Keratinocyte (primary cell): ENCODE results near the gene RYR2. TPM values are rescaled to one million over a fixed set of nuclear protein-coding genes. Genes with fewer than 3 reads are reported as not detected.
A peak's percentile ranks its signal among the peaks of the same experiment; 100 is the strongest.

Source experiments
- DNase-seq: peaks from one replicate; pipeline ENCODE4 v3.0.0-alpha.2; 2011; ENCODE audit warnings: low read depth, missing footprints, low spot score
- FAIRE-seq: peaks from 2 replicates; lab custom pipeline; 2011; peaks lifted over from hg19 to GRCh38; lab: Jason Lieb, UNC
- H2AFZ ChIP-seq: 2 replicates; pipeline ENCODE4 v1.6.0; 2012; ENCODE audit warnings: low read length, control low read depth, inconsistent platforms; ENCODE audit not compliant: control insufficient read depth
- H3K27ac ChIP-seq: 2 replicates; pipeline ENCODE4 v1.5.1; 2011; ENCODE audit warnings: low read length; ENCODE audit not compliant: control insufficient read depth, insufficient read depth
- H3K27me3 ChIP-seq: 3 replicates; pipeline ENCODE4 v1.6.0; 2011; ENCODE audit warnings: low read length; ENCODE audit not compliant: control insufficient read depth, insufficient read depth; ENCODE audit errors: extremely low read depth
- H3K36me3 ChIP-seq, 2 experiments: 2 replicates in 1 of 2; 3 replicates in 1 of 2; pipeline ENCODE4 v1.5.1; 2011; ENCODE audit warnings: low read length in 2 of 2, mild to moderate bottlenecking in 1 of 2; ENCODE audit not compliant: control insufficient read depth in 2 of 2, insufficient read depth in 2 of 2; ENCODE audit errors: extremely low read depth in 1 of 2
- H3K4me1 ChIP-seq: 3 replicates; pipeline ENCODE4 v1.5.1; 2011; ENCODE audit warnings: low read length; ENCODE audit not compliant: control insufficient read depth, insufficient read depth; ENCODE audit errors: extremely low read depth
- H3K4me2 ChIP-seq: 3 replicates; pipeline ENCODE4 v1.6.0; 2011; ENCODE audit warnings: low read depth, low read length; ENCODE audit not compliant: control insufficient read depth, insufficient read depth; ENCODE audit errors: extremely low read depth
- H3K4me3 ChIP-seq, 3 experiments: fragments of 200-600 bp in 1 of 3; sonication (generic) in 1 of 3; 2 replicates in 2 of 3; 3 replicates in 1 of 3; pipeline ENCODE4 v1.5.1; 2011 to 2016; ENCODE audit warnings: low read length in 3 of 3, mild to moderate bottlenecking in 3 of 3, control low read depth in 2 of 3, inconsistent platforms in 1 of 3, low read depth in 1 of 3, mixed read lengths in 1 of 3, mixed run types in 1 of 3, moderate library complexity in 1 of 3; ENCODE audit not compliant: control insufficient read depth in 2 of 3, insufficient read depth in 2 of 3; ENCODE audit errors: extremely low read depth in 1 of 3
- H3K79me2 ChIP-seq: 2 replicates; pipeline ENCODE4 v1.6.0; 2012; ENCODE audit warnings: low read length; ENCODE audit not compliant: control insufficient read depth, insufficient read depth
- H3K9ac ChIP-seq: 3 replicates; pipeline ENCODE4 v1.6.0; 2011; ENCODE audit warnings: low read length; ENCODE audit not compliant: control insufficient read depth, insufficient read depth; ENCODE audit errors: extremely low read depth
- H3K9me1 ChIP-seq: 3 replicates; pipeline ENCODE4 v1.6.0; 2011; ENCODE audit warnings: low read length; ENCODE audit not compliant: control insufficient read depth, insufficient read depth; ENCODE audit errors: extremely low read depth
- H3K9me3 ChIP-seq: 2 replicates; pipeline ENCODE4 v1.5.1; 2012; ENCODE audit warnings: low read depth, low read length; ENCODE audit not compliant: control insufficient read depth
- H4K20me1 ChIP-seq: 3 replicates; pipeline ENCODE4 v1.6.0; 2011; ENCODE audit warnings: low read length; ENCODE audit not compliant: control insufficient read depth, insufficient read depth; ENCODE audit errors: extremely low read depth
- CTCF ChIP-seq, 3 experiments: IDR thresholded peaks in 1 of 3; conservative IDR thresholded peaks in 1 of 3; optimal IDR thresholded peaks in 1 of 3; 2 replicates in 2 of 3; 3 replicates in 1 of 3; pipeline versions ENCODE3 to v1.5.1; 2011; ENCODE audit warnings: low read length in 3 of 3, mild to moderate bottlenecking in 3 of 3, moderate library complexity in 2 of 3, control low read depth in 1 of 3, inconsistent platforms in 1 of 3; ENCODE audit not compliant: insufficient read depth in 2 of 3; ENCODE audit errors: extremely low read depth in 1 of 3
- EZH2 ChIP-seq: IDR thresholded peaks from one replicate; pipeline ENCODE4 v1.6.1; 2012; ENCODE audit warnings: inconsistent platforms, mild to moderate bottlenecking, low read length, moderate library complexity
- dilution Hi-C: fragments of 300-500 bp; cut with MboI; formaldehyde crosslinking; loops from one replicate; pipeline ENCODE4 v1.7.0; 2020; ENCODE audit warnings: low sequenced_read_pairs; ENCODE audit not compliant: extremely low pct_ligation_motif_present
- polyA plus RNA-seq, 5 experiments: library from polyadenylated mRNA; depleted of rRNA in 3 of 5; stranded (reverse) in 3 of 5; stranded (forward) in 1 of 5; unstranded in 1 of 5; fragments of >200 nt; gene quantifications; 1 replicate in 1 of 5; 2 replicates in 3 of 5; 3 replicates in 1 of 5; pipeline versions ENCODE4 v1.2.1 to v1.2.3, GENCODE V29; 2011 to 2012; ENCODE audit warnings: missing spikeins in 2 of 5, low read depth in 1 of 5, low replicate concordance in 1 of 5
- small RNA-seq, 3 experiments: library from RNA; depleted of rRNA; stranded (forward); fragments of <200 nt; gene quantifications; one replicate each; pipeline ENCODE3, GENCODE V24; 2012; ENCODE audit warnings: low read depth in 3 of 3, low replicate concordance in 1 of 3; ENCODE audit not compliant: insufficient read length in 3 of 3

RYR2 gene
- polyA plus RNA-seq, 1 donor (not counting 4 experiments of a cell fraction or from before 2014, with no cell fraction given): 0.05 TPM

GRCh38 chr1:237878406-237878805 lies 836.4 kb downstream of the RYR2 start:
- FAIRE-seq (no peak), DNase-seq (no peak)
- TF ChIP-seq CTCF (optimal IDR thresholded peaks at IDR 0.05 in 1 of 3, IDR thresholded peaks at IDR 0.05 in 1 of 3, conservative IDR thresholded peaks at IDR 0.05 in 1 of 3; ENCODE audit: extremely low read depth in 1 of 3, insufficient read depth in 2 of 3, low read length in 3 of 3): no peak
- TF ChIP-seq EZH2: no peak

GRCh38 chr1:237879195-237879594 lies 837.2 kb downstream of the RYR2 start:
- H3K27me3 ChIP-seq: no peaks in the 10 kb centered on the region
- H3K4me1 ChIP-seq: peaks cover 24% of the 10 kb centered on the region
- FAIRE-seq: peak; percentile 88
- H3K27ac ChIP-seq: peak overlapping the region; percentile 60
- no peaks in the 10 kb centered on the region for H3K9me1 ChIP-seq
- no peak overlapping the region for H3K4me3 ChIP-seq
- no peaks in the 10 kb centered on the region for H4K20me1 ChIP-seq
- no peaks in the 10 kb centered on the region for H3K36me3 ChIP-seq
- no peak overlapping the region for H2AFZ ChIP-seq
- dilution Hi-C loops: no loop called here
- TF ChIP-seq EZH2: no peak
- TF ChIP-seq CTCF (optimal IDR thresholded peaks at IDR 0.05 in 1 of 3, IDR thresholded peaks at IDR 0.05 in 1 of 3, conservative IDR thresholded peaks at IDR 0.05 in 1 of 3; ENCODE audit: extremely low read depth in 1 of 3, insufficient read depth in 2 of 3, low read length in 3 of 3): no peak
- H3K4me2 ChIP-seq: peak overlapping the region; percentile 49
- DNase-seq: peak; percentile 83
- H3K9ac ChIP-seq: peak overlapping the region; percentile 29
- H3K79me2 ChIP-seq: no peaks in the 10 kb centered on the region
- H3K9me3 ChIP-seq: no peaks in the 10 kb centered on the region

More at GRCh38 chr1:237878406-237878805, 836.4 kb downstream of the RYR2 start:
- H3K4me3 ChIP-seq: no peak overlapping the region
- no peaks in the 10 kb centered on the region for H3K79me2 ChIP-seq
- H3K9ac ChIP-seq: no peak overlapping the region
- peaks cover 28% of the 10 kb centered on the region for H3K4me1 ChIP-seq
- no peak overlapping the region for H3K4me2 ChIP-seq
- H3K27ac ChIP-seq: peak overlapping the region; percentile 47
- dilution Hi-C loops: no loop called here
- H2AFZ ChIP-seq: no peak overlapping the region
- no peaks in the 10 kb centered on the region for H4K20me1 ChIP-seq
- H3K9me1 ChIP-seq: no peaks in the 10 kb centered on the region
- H3K36me3 ChIP-seq: no peaks in the 10 kb centered on the region
- no peaks in the 10 kb centered on the region for H3K9me3 ChIP-seq
- no peaks in the 10 kb centered on the region for H3K27me3 ChIP-seq

Small RNA genes lying within 50 kb of the gene (small RNA-seq; reads per million reads assigned to genes)
- gene MIR4428 (0 reads per million in 3 experiments), gene RF00402 (0 reads per million in 3 experiments)

Other genes with a start within 250 kb of the RYR2 start
- gene MTR, start 246.9 kb upstream of the RYR2 start, polyA plus RNA-seq: 9.9 to 14.3 TPM (median 12.3 TPM) in 3 replicates
- gene MT1HL1, start 37.7 kb upstream of the RYR2 start, polyA plus RNA-seq: not detected in 3 replicates